ENCODE data around the gene ATRX.
"Not testable (repeated sequence)": the region's sequence is repeated elsewhere in the genome, so short reads cannot be mapped to it uniquely, and the experiment has no call there.

ATRX gene

DNA sequence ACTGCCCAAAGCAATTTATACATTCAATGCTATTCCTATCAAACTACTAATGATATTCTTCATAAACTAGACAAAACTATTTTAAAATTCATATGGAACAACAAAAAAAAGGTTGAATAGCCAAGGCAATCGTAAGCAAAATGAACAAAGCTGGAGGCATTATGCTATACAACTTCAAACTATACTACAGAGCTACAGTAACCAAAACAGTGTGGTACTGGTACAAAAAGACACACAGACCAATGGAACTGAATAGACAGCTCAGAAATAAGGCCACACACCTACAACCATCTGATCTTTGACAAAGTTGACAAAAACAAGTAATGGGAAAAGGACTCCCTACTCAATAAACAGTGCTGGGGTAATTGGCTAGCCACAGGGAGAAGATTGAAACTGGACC is 271.8 kb downstream of the ATRX start:
- TF ChIP-seq, protein P1, sequence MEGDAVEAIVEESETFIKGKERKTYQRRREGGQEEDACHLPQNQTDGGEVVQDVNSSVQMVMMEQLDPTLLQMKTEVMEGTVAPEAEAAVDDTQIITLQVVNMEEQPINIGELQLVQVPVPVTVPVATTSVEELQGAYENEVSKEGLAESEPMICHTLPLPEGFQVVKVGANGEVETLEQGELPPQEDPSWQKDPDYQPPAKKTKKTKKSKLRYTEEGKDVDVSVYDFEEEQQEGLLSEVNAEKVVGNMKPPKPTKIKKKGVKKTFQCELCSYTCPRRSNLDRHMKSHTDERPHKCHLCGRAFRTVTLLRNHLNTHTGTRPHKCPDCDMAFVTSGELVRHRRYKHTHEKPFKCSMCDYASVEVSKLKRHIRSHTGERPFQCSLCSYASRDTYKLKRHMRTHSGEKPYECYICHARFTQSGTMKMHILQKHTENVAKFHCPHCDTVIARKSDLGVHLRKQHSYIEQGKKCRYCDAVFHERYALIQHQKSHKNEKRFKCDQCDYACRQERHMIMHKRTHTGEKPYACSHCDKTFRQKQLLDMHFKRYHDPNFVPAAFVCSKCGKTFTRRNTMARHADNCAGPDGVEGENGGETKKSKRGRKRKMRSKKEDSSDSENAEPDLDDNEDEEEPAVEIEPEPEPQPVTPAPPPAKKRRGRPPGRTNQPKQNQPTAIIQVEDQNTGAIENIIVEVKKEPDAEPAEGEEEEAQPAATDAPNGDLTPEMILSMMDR (IDR thresholded peaks at IDR 0.05; ENCODE audit: low read depth, low read length): no peak

DNA sequence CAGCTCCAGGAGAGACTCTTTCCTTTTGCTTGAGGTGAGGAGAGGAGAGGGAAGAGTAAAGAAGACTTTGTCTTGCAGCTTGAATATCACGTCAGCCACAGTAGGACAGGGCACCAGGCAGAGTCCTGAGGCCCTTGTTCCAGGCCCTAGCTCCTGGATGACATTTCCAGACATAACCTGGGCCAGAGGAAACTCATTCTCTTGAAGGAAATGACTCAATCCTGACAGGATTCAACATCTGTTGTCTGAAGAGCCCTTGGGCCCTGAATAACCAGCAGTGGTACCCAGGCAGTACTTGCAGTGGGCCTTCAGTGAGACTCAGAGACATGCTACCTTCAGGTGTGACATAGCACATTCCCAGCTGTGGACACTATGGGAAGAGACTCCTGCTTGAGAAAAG is 276.0 kb downstream of the ATRX start:
- no peak overlapping the region for H3K4me3 ChIP-seq (ENCODE audit: low read depth, low read length)
- TF ChIP-seq, protein P1 (IDR thresholded peaks at IDR 0.05; ENCODE audit: low read depth, low read length): no peak

More for the DNA sequence above, 271.8 kb downstream of the ATRX start:
- no peak overlapping the region for H3K4me3 ChIP-seq (ENCODE audit: low read depth, low read length)

DNA sequence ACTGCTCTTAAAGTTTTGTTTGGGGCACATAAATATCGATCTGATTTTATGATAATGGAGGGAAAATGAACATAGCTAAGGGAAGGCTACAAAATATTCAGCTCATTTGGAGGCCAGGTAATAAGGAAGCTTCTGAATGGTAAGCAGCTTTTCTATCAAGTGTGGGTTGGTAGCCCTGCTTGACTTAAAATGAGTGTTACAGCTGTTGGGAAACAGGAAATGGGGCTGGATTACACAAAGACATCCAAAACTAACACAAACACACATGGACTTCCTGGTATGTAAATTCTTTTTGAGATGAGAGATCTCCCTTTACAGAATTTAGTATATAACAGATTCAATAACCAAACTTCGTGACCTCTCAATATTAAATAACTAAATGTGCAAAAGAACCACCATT is 280.8 kb downstream of the ATRX start:
- H3K4me3 ChIP-seq (ENCODE audit: low read depth, low read length): no peak overlapping the region
- TF ChIP-seq, protein P1 (IDR thresholded peaks at IDR 0.05; ENCODE audit: low read depth, low read length): no peak

DNA sequence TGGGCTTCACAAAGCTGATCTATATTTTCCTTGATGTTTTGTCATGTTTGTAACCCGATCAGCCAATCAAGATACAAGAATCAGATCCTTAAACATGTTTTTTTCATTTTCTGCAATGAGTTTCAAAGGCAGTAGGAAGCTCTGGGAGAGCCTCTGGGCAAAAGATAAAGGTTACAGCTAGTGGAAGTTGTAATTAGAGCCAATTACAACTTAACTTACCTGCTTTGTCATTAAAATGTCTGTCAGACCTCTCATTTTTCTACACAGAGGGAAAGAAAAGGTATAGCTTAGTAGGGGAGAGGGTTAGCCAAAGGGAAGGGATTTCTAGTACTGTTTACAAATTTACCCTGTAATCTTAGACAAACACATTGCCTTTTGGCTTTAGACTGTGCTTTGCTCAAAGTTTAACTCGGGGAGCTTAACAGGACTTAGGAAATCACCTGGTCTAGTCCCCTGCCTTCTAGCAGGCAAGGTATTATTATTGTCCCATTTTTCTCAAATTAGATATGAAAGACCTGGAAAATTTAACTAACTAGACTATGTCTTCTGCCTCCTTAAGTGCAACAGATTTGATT is 283.0 kb downstream of the ATRX start:
- H3K4me3 ChIP-seq (ENCODE audit: low read depth, low read length): no peak overlapping the region
- TF ChIP-seq, protein P1 (IDR thresholded peaks at IDR 0.05; ENCODE audit: low read depth, low read length): no peak

DNA sequence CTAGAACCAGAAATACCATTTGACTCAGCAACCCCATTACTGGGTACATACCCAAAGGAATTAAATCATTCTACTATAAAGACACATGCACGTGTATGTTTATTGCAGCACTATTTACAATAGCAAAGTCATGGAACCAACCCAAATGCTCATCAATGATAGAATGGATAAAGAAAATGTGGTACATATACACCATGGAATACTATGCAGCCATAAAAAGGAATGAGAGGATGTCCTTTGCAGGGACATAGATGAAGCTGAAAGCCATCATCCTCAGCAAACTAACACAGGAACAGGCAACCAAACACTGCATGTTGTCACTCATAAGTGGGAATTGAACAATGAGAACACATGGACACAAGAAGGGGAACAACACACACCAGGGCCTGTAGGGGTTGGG is 285.9 kb downstream of the ATRX start:
- not testable (repeated sequence) for H3K4me3 ChIP-seq (ENCODE audit: low read depth, low read length)

DNA sequence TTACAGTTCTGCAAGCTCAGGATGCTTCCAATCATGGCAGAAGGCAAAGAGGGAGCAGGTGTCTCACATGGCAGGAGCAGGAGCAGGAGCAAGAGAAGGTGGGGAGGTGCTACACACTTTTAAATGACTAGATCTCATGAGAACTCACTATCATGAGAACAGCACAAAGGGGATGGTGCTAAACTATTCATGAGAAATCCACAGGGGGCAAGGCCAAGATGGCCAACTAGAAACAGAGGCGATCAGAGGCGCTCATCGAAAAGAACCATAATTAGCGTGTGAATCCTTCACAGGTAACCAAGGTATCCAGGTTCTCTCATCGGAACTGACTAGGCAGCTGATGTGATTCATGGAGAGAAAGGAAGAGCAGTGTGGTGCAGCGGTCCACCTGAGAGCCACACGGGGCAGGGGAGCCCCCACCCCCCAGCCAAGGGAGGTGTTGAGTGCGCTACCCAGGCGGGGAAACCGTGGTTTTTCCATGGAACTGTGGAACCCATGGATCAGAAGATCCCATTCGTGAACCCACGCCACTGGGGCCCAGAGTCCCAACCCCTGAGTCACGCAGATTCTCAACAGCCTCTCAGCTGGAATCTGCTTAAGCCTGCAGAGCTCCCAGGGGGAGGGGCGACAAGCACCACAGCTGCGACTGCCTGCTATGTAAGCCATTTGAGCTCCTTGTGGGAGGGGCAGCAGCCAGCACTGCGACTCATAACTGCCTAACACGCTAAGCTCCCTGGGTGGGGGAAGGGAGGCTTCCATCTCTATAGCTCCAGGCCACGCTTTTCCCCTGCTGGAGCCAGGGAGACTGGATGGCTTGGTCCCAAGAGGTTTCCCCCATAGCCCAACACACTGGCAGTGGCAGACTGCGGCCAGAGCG is 292.1 kb downstream of the ATRX start:
- TF ChIP-seq, protein P1 (IDR thresholded peaks at IDR 0.05; ENCODE audit: low read depth, low read length): no peak
- H3K4me3 ChIP-seq (ENCODE audit: low read depth, low read length): no peak overlapping the region

DNA sequence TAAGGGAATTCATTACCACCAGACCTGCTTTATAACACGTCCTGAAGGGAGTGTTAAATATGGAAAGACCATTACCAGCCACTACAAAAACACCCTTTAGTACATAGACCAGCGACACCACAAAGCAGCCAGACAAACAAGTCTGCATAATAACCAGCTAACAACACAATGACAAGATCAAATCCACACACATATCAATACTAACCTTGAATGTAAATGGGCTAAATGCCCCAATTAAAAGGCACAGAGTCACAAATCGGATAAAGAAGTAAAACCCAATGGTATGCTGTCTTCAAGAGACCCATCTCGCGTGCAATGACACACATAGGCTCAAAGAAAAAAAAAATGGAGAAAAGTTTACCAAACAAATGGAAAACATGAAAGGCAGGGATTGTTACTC is 302.0 kb downstream of the ATRX start:
- no peak overlapping the region for H3K4me3 ChIP-seq (ENCODE audit: low read depth, low read length)
- TF ChIP-seq, protein P1 (IDR thresholded peaks at IDR 0.05; ENCODE audit: low read depth, low read length): no peak
